Measurements from ENCODE around the gene IL31.

DNA sequence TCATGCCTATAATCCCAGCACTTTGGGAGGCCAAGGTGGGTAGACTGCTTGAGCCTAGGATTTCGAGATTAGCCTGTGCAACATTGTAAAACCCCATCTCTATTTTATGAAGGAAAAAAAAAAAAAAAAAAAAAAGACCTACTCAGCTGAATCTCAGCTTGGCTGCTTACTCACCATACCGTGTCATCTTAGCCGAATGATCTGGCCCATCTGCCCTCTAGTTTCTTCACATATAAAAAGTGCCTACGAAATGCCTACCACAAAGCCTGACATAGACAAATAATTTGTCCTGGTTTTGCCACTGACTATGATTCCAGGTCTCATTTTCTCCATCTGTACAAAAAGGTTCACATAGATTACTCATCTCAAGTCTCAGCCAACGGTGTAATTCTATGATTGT, 41.8 kb upstream of the IL31 start:
- TF ChIP-seq ZNF48 (tag by site-specific recombination; IDR thresholded peaks at IDR 0.05), result no peak
- no peak for TF ChIP-seq IKZF3 (tag by site-specific recombination; IDR thresholded peaks at IDR 0.05)
- TF ChIP-seq ZNF184 (tag by site-specific recombination; IDR thresholded peaks at IDR 0.05), result no peak
- TF ChIP-seq, protein P1, sequence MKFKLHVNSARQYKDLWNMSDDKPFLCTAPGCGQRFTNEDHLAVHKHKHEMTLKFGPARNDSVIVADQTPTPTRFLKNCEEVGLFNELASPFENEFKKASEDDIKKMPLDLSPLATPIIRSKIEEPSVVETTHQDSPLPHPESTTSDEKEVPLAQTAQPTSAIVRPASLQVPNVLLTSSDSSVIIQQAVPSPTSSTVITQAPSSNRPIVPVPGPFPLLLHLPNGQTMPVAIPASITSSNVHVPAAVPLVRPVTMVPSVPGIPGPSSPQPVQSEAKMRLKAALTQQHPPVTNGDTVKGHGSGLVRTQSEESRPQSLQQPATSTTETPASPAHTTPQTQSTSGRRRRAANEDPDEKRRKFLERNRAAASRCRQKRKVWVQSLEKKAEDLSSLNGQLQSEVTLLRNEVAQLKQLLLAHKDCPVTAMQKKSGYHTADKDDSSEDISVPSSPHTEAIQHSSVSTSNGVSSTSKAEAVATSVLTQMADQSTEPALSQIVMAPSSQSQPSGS (tag by site-specific recombination; IDR thresholded peaks at IDR 0.05; ENCODE audit: low read depth), result no peak
- no peak for TF ChIP-seq ZNF473 (tag by site-specific recombination; IDR thresholded peaks at IDR 0.05)
